ENCODE data around the gene RXYLT1. TPM values are rescaled to one million over a fixed set of nuclear protein-coding genes. Genes with fewer than 3 reads are reported as not detected.

Gene RXYLT1
- total RNA-seq, 1 donor from 2014 or later, result 13.3 TPM

DNA sequence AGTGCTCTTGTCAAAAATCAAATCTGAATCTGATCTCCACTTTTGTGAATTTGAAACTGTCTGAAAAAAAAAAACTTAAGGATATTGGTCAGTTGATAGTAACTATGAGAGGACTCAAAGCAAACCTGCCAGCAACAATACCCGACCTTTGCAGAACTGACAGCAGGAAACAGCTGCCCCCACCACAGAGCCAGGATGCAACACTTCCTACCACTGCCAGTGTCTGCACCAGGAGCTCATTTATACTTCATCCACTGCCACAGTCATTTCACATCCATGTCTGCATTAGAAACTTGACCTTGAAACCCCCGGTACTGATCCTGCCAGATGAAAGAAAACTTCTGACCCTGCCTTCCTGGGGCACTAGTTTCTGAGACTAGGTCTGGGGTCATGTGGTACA, 27.4 kb upstream of the RXYLT1 start:
- H3K4me3 ChIP-seq, result no peak overlapping the region
- H3K9me3 ChIP-seq, result no peaks in the 10 kb centered on the region
- no peaks in the 10 kb centered on the region for H3K4me1 ChIP-seq
- H3K27me3 ChIP-seq, result peaks cover 4% of the 10 kb centered on the region
- DNase-seq (no peak), ATAC-seq (no peak)
- intact Hi-C loops (cut with DNase I), result no loop called here
- no peaks in the 10 kb centered on the region for H3K36me3 ChIP-seq
- no peak overlapping the region for H3K27ac ChIP-seq
- TF ChIP-seq CTCF (IDR thresholded peaks at IDR 0.05), result no peak

DNA sequence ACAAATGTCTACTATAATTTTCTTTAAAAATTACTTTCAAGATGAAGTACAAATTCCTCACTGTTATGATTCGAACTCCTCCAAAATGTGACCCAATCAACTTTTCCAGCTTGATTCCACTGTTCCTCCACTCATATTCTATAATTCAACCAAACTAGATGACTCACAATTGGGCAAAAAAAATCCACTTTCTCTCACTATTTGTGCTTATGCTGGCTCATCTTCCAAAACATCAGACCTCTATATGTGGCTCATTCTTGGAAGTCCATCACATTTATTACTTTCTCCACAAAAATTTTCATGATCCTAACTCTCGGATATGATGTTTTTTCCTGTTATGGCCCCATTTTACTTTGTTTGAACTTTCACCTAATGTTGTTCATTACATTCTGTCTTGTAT, 26.9 kb upstream of the RXYLT1 start:
- H3K4me1 ChIP-seq, result no peaks in the 10 kb centered on the region
- H3K27ac ChIP-seq, result no peak overlapping the region
- no peaks in the 10 kb centered on the region for H3K36me3 ChIP-seq
- no peak overlapping the region for H3K4me3 ChIP-seq
- intact Hi-C loops (cut with DNase I), result no loop called here
- peaks cover 4% of the 10 kb centered on the region for H3K27me3 ChIP-seq
- ATAC-seq (no peak), DNase-seq (no peak)
- no peak for TF ChIP-seq CTCF (IDR thresholded peaks at IDR 0.05)
- H3K9me3 ChIP-seq, result no peaks in the 10 kb centered on the region

GRCh38 chr12:63753743-63754142, 26.0 kb upstream of the RXYLT1 start:
- no peak for TF ChIP-seq CTCF (IDR thresholded peaks at IDR 0.05)
- no peak for ATAC-seq
- H3K36me3 ChIP-seq, result no peaks in the 10 kb centered on the region

DNA sequence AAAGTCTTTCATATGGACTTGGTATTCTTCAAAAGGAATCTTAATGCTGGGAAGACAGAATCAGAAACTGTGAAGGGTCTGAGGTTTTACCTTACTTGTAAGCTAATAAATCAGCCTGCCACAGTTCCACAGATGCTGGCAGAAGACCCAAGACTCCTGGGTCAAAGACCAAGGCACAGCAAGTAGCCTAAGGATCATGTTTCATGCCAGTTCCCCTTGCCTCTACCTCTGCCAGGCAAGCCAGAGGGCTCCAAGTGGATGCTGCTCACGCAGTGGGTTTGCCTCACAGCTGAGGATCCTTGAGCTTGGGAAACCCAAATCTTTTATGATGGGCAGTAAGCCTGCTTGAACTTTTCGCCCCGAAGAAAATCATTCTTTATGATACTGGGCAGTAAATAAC, 15.2 kb upstream of the RXYLT1 start:
- no peak for TF ChIP-seq CTCF (IDR thresholded peaks at IDR 0.05)
- H3K4me1 ChIP-seq, result no peaks in the 10 kb centered on the region
- no peak overlapping the region for H3K27ac ChIP-seq
- H3K4me3 ChIP-seq, result no peak overlapping the region
- no peaks in the 10 kb centered on the region for H3K27me3 ChIP-seq
- intact Hi-C loops (cut with DNase I), result no loop called here
- H3K9me3 ChIP-seq, result no peaks in the 10 kb centered on the region
- DNase-seq, result no peak
- H3K36me3 ChIP-seq, result no peaks in the 10 kb centered on the region
- ATAC-seq, result no peak

More at GRCh38 chr12:63753743-63754142, 26.0 kb upstream of the RXYLT1 start:
- Histone ChIP-seq H3K9me3 (no peaks in the 10 kb centered on the region), H3K4me1 (no peaks in the 10 kb centered on the region), H3K27ac (no peak overlapping the region), H3K27me3 (peaks cover 7% of the 10 kb centered on the region), H3K4me3 (no peak overlapping the region)
- intact Hi-C loops (cut with DNase I), result no loop called here
- DNase-seq, result no peak

- Histone ChIP-seq H3K36me3 (no peaks in the 10 kb centered on the region), H3K27me3 (no peaks in the 10 kb centered on the region), H3K27ac (no peak overlapping the region), H3K4me1 (no peaks in the 10 kb centered on the region), H3K9me3 (no peaks in the 10 kb centered on the region), H3K4me3 (no peak overlapping the region)
- ATAC-seq (no peak), DNase-seq (no peak)
- intact Hi-C loops (cut with DNase I), result no loop called here
- TF ChIP-seq CTCF (IDR thresholded peaks at IDR 0.05), result no peak
These were observed 13.2 kb upstream of the RXYLT1 start for GRCh38 chr12:63766498-63766897.

DNA sequence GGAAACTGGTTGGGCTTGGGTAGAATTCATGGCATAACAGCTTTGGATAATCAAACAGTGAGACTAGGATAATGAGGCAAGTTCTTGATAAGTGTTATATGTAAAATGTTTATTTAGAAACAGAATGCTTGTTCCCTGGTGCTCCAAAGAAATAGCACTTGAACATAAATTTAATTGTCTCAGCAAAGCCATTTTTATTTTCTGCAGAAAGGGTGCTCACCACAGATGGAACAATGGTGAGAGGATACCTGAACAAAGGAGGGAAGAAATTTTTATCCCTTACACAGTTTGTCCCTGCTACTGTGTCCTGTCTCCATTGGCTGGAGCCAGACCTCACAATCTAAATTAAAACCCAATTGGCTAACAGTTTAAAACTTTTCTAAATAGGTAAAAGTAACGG, 9.3 kb upstream of the RXYLT1 start:
- Histone ChIP-seq H3K9me3 (no peaks in the 10 kb centered on the region), H3K4me3 (no peak overlapping the region), H3K27ac (no peak overlapping the region), H3K27me3 (no peaks in the 10 kb centered on the region), H3K4me1 (no peaks in the 10 kb centered on the region), H3K36me3 (no peaks in the 10 kb centered on the region)
- intact Hi-C loops (cut with DNase I), result no loop called here
- no peak for ATAC-seq
- TF ChIP-seq CTCF (IDR thresholded peaks at IDR 0.05), result no peak
- no peak for DNase-seq
